Ishikawa (cell line): Measurements from ENCODE around the gene HTRA2.

Source experiments
- CEBPB ChIP-seq: IDR thresholded peaks from 2 replicates; pipeline ENCODE4 v1.6.1; 2012
- EGR1 ChIP-seq: IDR thresholded peaks from 2 replicates; pipeline ENCODE4 v1.6.1; 2012
- EP300 ChIP-seq: IDR thresholded peaks from 2 replicates; pipeline ENCODE4 v1.6.1; 2012; ENCODE audit warnings: borderline replicate concordance
- FOXM1 ChIP-seq: IDR thresholded peaks from 2 replicates; pipeline ENCODE4 v1.6.1; 2012; ENCODE audit warnings: low read depth, borderline replicate concordance
- NFIC ChIP-seq: IDR thresholded peaks from 2 replicates; pipeline ENCODE4 v1.6.1; 2012
- RAD21 ChIP-seq: IDR thresholded peaks from 2 replicates; pipeline ENCODE4 v1.6.1; 2012; ENCODE audit warnings: low read depth
- TAF1 ChIP-seq: IDR thresholded peaks from 2 replicates; pipeline ENCODE4 v1.6.1; 2012; ENCODE audit warnings: low read depth, mild to moderate bottlenecking
- TCF12 ChIP-seq: IDR thresholded peaks from 2 replicates; pipeline ENCODE4 v1.6.1; 2012; ENCODE audit warnings: low read depth
- TEAD4 ChIP-seq: IDR thresholded peaks from 2 replicates; pipeline ENCODE4 v1.6.1; 2012
- YY1 ChIP-seq: IDR thresholded peaks from 2 replicates; pipeline ENCODE4 v1.6.1; 2012; ENCODE audit warnings: low read depth
- ZBTB7A ChIP-seq: IDR thresholded peaks from 2 replicates; pipeline ENCODE4 v1.6.1; 2012; ENCODE audit warnings: low read depth
- TF ChIP-seq, protein P1 (sequence below): IDR thresholded peaks from 2 replicates; pipeline ENCODE4 v1.6.1; 2012
- TF ChIP-seq, protein P2 (sequence below): IDR thresholded peaks from 2 replicates; pipeline ENCODE4 v1.6.1; 2012
- TF ChIP-seq, protein P3 (sequence below): IDR thresholded peaks from 2 replicates; pipeline ENCODE4 v1.6.1; 2012; ENCODE audit warnings: low read depth, mild to moderate bottlenecking

Gene HTRA2

GRCh38 chr2:74505448-74506246 is 24.1 kb upstream of the HTRA2 start:
- TF ChIP-seq EP300 (no peak), CEBPB (no peak), YY1 (no peak), TAF1 (no peak), NFIC (no peak), RAD21 (no peak), EGR1 (no peak), ZBTB7A (no peak), FOXM1 (no peak)
- TF ChIP-seq, protein P1, sequence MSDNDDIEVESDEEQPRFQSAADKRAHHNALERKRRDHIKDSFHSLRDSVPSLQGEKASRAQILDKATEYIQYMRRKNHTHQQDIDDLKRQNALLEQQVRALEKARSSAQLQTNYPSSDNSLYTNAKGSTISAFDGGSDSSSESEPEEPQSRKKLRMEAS = no peak
- TF ChIP-seq, protein P2, sequence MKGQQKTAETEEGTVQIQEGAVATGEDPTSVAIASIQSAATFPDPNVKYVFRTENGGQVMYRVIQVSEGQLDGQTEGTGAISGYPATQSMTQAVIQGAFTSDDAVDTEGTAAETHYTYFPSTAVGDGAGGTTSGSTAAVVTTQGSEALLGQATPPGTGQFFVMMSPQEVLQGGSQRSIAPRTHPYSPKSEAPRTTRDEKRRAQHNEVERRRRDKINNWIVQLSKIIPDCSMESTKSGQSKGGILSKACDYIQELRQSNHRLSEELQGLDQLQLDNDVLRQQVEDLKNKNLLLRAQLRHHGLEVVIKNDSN = no peak
- TF ChIP-seq, protein P3, sequence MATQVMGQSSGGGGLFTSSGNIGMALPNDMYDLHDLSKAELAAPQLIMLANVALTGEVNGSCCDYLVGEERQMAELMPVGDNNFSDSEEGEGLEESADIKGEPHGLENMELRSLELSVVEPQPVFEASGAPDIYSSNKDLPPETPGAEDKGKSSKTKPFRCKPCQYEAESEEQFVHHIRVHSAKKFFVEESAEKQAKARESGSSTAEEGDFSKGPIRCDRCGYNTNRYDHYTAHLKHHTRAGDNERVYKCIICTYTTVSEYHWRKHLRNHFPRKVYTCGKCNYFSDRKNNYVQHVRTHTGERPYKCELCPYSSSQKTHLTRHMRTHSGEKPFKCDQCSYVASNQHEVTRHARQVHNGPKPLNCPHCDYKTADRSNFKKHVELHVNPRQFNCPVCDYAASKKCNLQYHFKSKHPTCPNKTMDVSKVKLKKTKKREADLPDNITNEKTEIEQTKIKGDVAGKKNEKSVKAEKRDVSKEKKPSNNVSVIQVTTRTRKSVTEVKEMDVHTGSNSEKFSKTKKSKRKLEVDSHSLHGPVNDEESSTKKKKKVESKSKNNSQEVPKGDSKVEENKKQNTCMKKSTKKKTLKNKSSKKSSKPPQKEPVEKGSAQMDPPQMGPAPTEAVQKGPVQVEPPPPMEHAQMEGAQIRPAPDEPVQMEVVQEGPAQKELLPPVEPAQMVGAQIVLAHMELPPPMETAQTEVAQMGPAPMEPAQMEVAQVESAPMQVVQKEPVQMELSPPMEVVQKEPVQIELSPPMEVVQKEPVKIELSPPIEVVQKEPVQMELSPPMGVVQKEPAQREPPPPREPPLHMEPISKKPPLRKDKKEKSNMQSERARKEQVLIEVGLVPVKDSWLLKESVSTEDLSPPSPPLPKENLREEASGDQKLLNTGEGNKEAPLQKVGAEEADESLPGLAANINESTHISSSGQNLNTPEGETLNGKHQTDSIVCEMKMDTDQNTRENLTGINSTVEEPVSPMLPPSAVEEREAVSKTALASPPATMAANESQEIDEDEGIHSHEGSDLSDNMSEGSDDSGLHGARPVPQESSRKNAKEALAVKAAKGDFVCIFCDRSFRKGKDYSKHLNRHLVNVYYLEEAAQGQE = no peak

- TF ChIP-seq EGR1 = 0 out of 2 replicates have a peak, but pooled peaks have one; percentile 56
- TF ChIP-seq, protein P3 = no peak
- TF ChIP-seq TCF12 = peak; percentile 71; the same call in 1 of the 2 replicates
- TF ChIP-seq, protein P1 = peak; percentile 80
- TF ChIP-seq YY1 = peak; percentile 95
- TF ChIP-seq NFIC = peak; percentile 33; the same call in 1 of the 2 replicates
- TF ChIP-seq, protein P2 = peak; percentile 86
- peak; percentile 51; the same call in 1 of the 2 replicates for TF ChIP-seq CEBPB
- TF ChIP-seq TAF1 = peak; percentile 86
- TF ChIP-seq ZBTB7A = no peak; the same call in none of the 2 replicates
Observed at GRCh38 chr2:74507145-74507925, 22.4 kb upstream of the HTRA2 start, which contains the start of gene PCGF1. Gene PCGF1, minus strand, starts transcription at chr2:74507695. Its CDS starts 27 bp downstream, at chr2:74507668.

DNA sequence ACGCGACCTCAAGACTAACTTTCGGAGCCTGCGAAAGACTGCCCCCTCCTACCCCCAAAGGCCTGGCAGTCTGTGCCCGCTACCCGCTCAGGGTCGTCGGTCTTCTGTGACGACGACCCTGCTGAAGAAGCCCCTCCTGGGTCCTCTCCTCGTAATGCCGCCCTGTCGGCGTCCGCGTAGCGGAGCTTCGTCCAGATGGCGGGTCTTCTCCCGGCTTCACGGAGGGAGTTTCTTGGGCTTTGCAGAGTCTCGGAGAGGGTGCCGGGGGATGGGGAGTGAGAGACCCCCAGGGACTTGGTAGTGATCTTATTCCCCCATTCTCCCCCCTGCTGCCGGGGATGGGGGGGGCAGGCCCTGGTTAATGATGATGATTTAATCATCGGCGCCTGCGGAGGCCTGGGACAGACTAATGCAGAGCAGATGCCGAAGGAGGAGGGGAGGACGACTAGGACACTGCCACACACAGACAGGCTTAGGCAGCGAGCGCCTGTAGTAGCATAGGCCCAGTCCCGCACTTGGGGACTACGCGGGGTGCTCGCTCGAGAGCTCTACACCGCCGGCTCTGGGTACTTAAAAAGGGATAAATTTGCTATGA is 21.7 kb upstream of the HTRA2 start:
- TF ChIP-seq RAD21 = no peak
- peak; percentile 95 for TF ChIP-seq ZBTB7A

DNA sequence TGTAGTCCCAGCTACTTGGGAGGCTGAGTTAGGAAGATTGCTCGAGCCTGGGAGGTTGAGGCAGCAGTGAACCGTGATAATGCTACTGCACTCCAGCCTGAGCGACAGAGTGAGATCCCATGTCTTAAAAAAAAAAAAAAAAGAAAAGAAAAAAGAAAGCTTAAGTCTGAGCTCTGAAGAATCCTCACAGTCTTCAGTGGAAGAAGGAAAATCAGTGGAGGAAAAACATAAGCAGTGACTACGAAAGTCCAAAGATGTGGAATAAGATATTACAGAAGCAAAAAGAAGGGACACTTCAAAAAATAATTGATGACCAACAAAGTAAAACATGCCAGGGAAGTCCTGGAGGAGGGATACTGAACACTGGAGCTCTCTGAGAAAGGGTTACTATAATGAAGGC is 19.5 kb upstream of the HTRA2 start:
- no peak for TF ChIP-seq EGR1

- TF ChIP-seq RAD21 (no peak), CEBPB (no peak), TEAD4 (no peak), FOXM1 (no peak), YY1 (no peak), NFIC (no peak), EP300 (no peak), EGR1 (no peak)
- TF ChIP-seq, protein P3 = no peak
Observed at GRCh38 chr2:74511104-74511989, 18.4 kb upstream of the HTRA2 start.
